ENCODE measurements around the gene COL23A1. TPM values are rescaled to one million over a fixed set of nuclear protein-coding genes. Genes with fewer than 3 reads are reported as not detected.

The COL23A1 gene
- total RNA-seq, 1 experiment from 2014 or later = 0.18 TPM

- no peak overlapping the region for H3K4me3 Mint-ChIP-seq (ENCODE audit: unreplicated experiment)
- POLR2A ChIA-PET = no interaction called here
- H3K27me3 Mint-ChIP-seq (ENCODE audit: insufficient read depth, unreplicated experiment) = peaks cover 7% of the 10 kb centered on the region
- H3K36me3 Mint-ChIP-seq (ENCODE audit: insufficient read depth, unreplicated experiment) = no peaks in the 10 kb centered on the region
- BruUV-seq (replicated peaks) = no TSS peak
- no peak overlapping the region for H3K4me3 ChIP-seq (ENCODE audit: low read depth, low read length)
- H3K9me3 Mint-ChIP-seq (ENCODE audit: unreplicated experiment) = no peaks in the 10 kb centered on the region
- no peaks in the 10 kb centered on the region for H3K36me3 ChIP-seq (ENCODE audit: control insufficient read depth, insufficient read depth, low read length)
- no peaks in the 10 kb centered on the region for H3K9me3 ChIP-seq
- no peaks in the 10 kb centered on the region for H3K27me3 ChIP-seq (replicated peaks; ENCODE audit: control insufficient read depth, insufficient read depth, low read length)
- no peaks in the 10 kb centered on the region for H3K4me1 Mint-ChIP-seq (ENCODE audit: low read depth, unreplicated experiment)
- CTCF ChIA-PET = no interaction called here
- H3K4me1 ChIP-seq = no peaks in the 10 kb centered on the region
- no peak for DNase-seq
- TF ChIP-seq, protein P1, sequence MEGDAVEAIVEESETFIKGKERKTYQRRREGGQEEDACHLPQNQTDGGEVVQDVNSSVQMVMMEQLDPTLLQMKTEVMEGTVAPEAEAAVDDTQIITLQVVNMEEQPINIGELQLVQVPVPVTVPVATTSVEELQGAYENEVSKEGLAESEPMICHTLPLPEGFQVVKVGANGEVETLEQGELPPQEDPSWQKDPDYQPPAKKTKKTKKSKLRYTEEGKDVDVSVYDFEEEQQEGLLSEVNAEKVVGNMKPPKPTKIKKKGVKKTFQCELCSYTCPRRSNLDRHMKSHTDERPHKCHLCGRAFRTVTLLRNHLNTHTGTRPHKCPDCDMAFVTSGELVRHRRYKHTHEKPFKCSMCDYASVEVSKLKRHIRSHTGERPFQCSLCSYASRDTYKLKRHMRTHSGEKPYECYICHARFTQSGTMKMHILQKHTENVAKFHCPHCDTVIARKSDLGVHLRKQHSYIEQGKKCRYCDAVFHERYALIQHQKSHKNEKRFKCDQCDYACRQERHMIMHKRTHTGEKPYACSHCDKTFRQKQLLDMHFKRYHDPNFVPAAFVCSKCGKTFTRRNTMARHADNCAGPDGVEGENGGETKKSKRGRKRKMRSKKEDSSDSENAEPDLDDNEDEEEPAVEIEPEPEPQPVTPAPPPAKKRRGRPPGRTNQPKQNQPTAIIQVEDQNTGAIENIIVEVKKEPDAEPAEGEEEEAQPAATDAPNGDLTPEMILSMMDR (IDR thresholded peaks at IDR 0.05; ENCODE audit: insufficient read depth in 1 of 2, low read depth in 1 of 2, low read length in 1 of 2, severe bottlenecking in 1 of 2, unreplicated experiment in 1 of 2) = no peak
- intact Hi-C loops (cut with micrococcal nuclease; ENCODE audit: unreplicated experiment) = no loop called here
- no peak overlapping the region for H3K27ac Mint-ChIP-seq (ENCODE audit: unreplicated experiment)
These were observed 243.4 kb downstream of the COL23A1 start for GRCh38 chr5:178346607-178347334.

DNA sequence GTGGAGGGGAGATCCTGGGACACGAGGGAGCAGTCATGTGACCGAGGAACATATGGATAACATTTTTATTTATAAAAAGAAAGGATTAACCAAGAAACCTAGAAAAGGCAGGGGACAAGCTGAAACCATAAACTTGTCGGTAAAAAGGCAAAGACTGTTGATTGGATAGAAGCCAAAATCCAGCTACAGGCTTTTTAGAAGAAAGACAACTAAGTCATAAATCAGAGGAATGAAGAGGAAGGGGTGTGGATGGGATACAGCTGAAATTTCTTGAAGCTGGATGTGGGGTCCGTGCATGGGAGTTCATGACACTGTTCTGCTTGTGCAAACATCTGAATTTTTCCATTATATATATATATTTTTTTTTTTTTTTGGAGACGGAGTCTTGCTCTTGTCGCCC is 246.9 kb downstream of the COL23A1 start:
- BruUV-seq (replicated peaks) = no TSS peak
- Histone ChIP-seq H3K27me3 (replicated peaks; ENCODE audit: control insufficient read depth, insufficient read depth, low read length) (no peaks in the 10 kb centered on the region), H3K9me3 (no peaks in the 10 kb centered on the region), H3K36me3 (ENCODE audit: control insufficient read depth, insufficient read depth, low read length) (no peaks in the 10 kb centered on the region), H3K4me3 (ENCODE audit: low read depth, low read length) (no peak overlapping the region), H3K4me1 (no peaks in the 10 kb centered on the region)
- peaks cover 10% of the 10 kb centered on the region for H3K27me3 Mint-ChIP-seq (ENCODE audit: insufficient read depth, unreplicated experiment)
- intact Hi-C loops (cut with micrococcal nuclease; ENCODE audit: unreplicated experiment) = no loop called here
- no peak overlapping the region for H3K27ac Mint-ChIP-seq (ENCODE audit: unreplicated experiment)
- H3K4me3 Mint-ChIP-seq (ENCODE audit: unreplicated experiment) = no peak overlapping the region
- H3K9me3 Mint-ChIP-seq (ENCODE audit: unreplicated experiment) = no peaks in the 10 kb centered on the region
- TF ChIP-seq, protein P1 (IDR thresholded peaks at IDR 0.05; ENCODE audit: insufficient read depth in 1 of 2, low read depth in 1 of 2, low read length in 1 of 2, severe bottlenecking in 1 of 2, unreplicated experiment in 1 of 2) = no peak
- DNase-seq = no peak
- POLR2A ChIA-PET = no interaction called here
- CTCF ChIA-PET = no interaction called here
- no peaks in the 10 kb centered on the region for H3K36me3 Mint-ChIP-seq (ENCODE audit: insufficient read depth, unreplicated experiment)
- H3K4me1 Mint-ChIP-seq (ENCODE audit: low read depth, unreplicated experiment) = no peaks in the 10 kb centered on the region

DNA sequence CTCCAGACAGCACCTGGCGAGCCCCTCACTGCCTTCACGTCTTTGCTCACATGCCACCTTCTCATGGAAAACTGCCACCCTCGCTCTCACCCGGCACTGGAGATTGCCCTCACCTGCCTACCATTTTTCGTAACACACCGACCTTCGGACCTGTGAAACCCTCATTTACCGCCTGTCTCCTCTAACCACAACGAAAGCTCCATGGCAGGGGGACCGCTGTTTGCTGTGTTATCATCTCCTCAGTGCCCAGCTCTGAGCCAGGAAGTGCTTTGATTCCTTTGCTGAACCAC is 248.4 kb downstream of the COL23A1 start:
- Mint-ChIP-seq H3K27me3 (ENCODE audit: insufficient read depth, unreplicated experiment) (peaks cover 14% of the 10 kb centered on the region), H3K4me3 (ENCODE audit: unreplicated experiment) (no peak overlapping the region), H3K36me3 (ENCODE audit: insufficient read depth, unreplicated experiment) (no peaks in the 10 kb centered on the region), H3K9me3 (ENCODE audit: unreplicated experiment) (no peaks in the 10 kb centered on the region), H3K4me1 (ENCODE audit: low read depth, unreplicated experiment) (no peaks in the 10 kb centered on the region), H3K27ac (ENCODE audit: unreplicated experiment) (no peak overlapping the region)
- Histone ChIP-seq H3K27me3 (replicated peaks; ENCODE audit: control insufficient read depth, insufficient read depth, low read length) (no peaks in the 10 kb centered on the region), H3K36me3 (ENCODE audit: control insufficient read depth, insufficient read depth, low read length) (no peaks in the 10 kb centered on the region), H3K4me3 (ENCODE audit: low read depth, low read length) (no peak overlapping the region), H3K9me3 (no peaks in the 10 kb centered on the region), H3K4me1 (no peaks in the 10 kb centered on the region)
- CTCF ChIA-PET = no interaction called here
- TF ChIP-seq, protein P1 (IDR thresholded peaks at IDR 0.05; ENCODE audit: insufficient read depth in 1 of 2, low read depth in 1 of 2, low read length in 1 of 2, severe bottlenecking in 1 of 2, unreplicated experiment in 1 of 2) = no peak
- no TSS peak for BruUV-seq (replicated peaks)
- intact Hi-C loops (cut with micrococcal nuclease; ENCODE audit: unreplicated experiment) = no loop called here
- no peak for DNase-seq
- POLR2A ChIA-PET = no interaction called here

Data from Caco-2 (cell line).